CD4-positive, alpha-beta T cell treated with Interleukin-1 beta for 1 hour (primary cell): ENCODE results near the gene STRA8.
"Not testable (repeated sequence)": the region's sequence is repeated elsewhere in the genome, so short reads cannot be mapped to it uniquely, and the experiment has no call there.

Experiments used
- DNase-seq, 2 donors: peaks; one replicate each; pipeline ENCODE4 v3.0.0-alpha.2; 2020 to 2022

STRA8 gene

GRCh38 chr7:135205850-135206249 lies 27.8 kb upstream of the STRA8 start:
- no peak for DNase-seq

GRCh38 chr7:135206941-135207391 lies 26.7 kb upstream of the STRA8 start:
- no peak for DNase-seq

- no peak for DNase-seq
These were observed 26.1 kb upstream of the STRA8 start for GRCh38 chr7:135207406-135208101.

GRCh38 chr7:135208102-135208793 lies 25.4 kb upstream of the STRA8 start:
- no peak for DNase-seq

GRCh38 chr7:135209225-135209834 lies 24.3 kb upstream of the STRA8 start:
- no peak for DNase-seq

- DNase-seq: no peak
These were observed 22.8 kb upstream of the STRA8 start for GRCh38 chr7:135210888-135211178.

GRCh38 chr7:135211179-135211945 lies 22.3 kb upstream of the STRA8 start, which contains the start of gene WDR91:
Gene WDR91, minus strand, starts transcription at chr7:135211526. Its CDS starts 24 bp downstream, at chr7:135211502.
- peak; percentile 97 for DNase-seq

GRCh38 chr7:135211946-135212685 lies 21.5 kb upstream of the STRA8 start:
- not testable (repeated sequence) for DNase-seq

- no peak for DNase-seq
These were observed 19.8 kb upstream of the STRA8 start for GRCh38 chr7:135213831-135214230.

GRCh38 chr7:135215180-135215579 lies 18.5 kb upstream of the STRA8 start:
- DNase-seq: no peak

GRCh38 chr7:135215698-135216097 lies 17.9 kb upstream of the STRA8 start:
- DNase-seq: no peak

- DNase-seq: no peak
These were observed 15.8 kb upstream of the STRA8 start for GRCh38 chr7:135217645-135218509.

- no peak for DNase-seq
These were observed 9.6 kb upstream of the STRA8 start for GRCh38 chr7:135224027-135224426.

GRCh38 chr7:135231686-135232085 lies 2.0 kb upstream of the STRA8 start:
- DNase-seq: no peak

- DNase-seq: no peak
These were observed 1.6 kb upstream of the STRA8 start for GRCh38 chr7:135232087-135232486.

GRCh38 chr7:135232720-135233119 lies 918 bp upstream of the STRA8 start:
- no peak for DNase-seq

GRCh38 chr7:135234095-135234494 lies 457 bp downstream of the STRA8 start:
- not testable (repeated sequence) for DNase-seq

GRCh38 chr7:135234727-135235126 lies 1.1 kb downstream of the STRA8 start:
- DNase-seq: no peak

- DNase-seq: no peak
These were observed 2.2 kb downstream of the STRA8 start for GRCh38 chr7:135235841-135236240.

- DNase-seq: no peak
These were observed 3.1 kb downstream of the STRA8 start for GRCh38 chr7:135236727-135237126.

- DNase-seq: no peak
These were observed 4.6 kb downstream of the STRA8 start for GRCh38 chr7:135238112-135238744.
